Activated CD4-positive, CD25-positive, alpha-beta regulatory T cell treated with anti-CD3 and anti-CD28 coated beads, Interleukin-2, amount 50 U/mL, for 72 hours (primary cell): Measurements from ENCODE around the gene PPM1E.
"Not testable (repeated sequence)": the region's sequence is repeated elsewhere in the genome, so short reads cannot be mapped to it uniquely, and the experiment has no call there.

Experiments
- DNase-seq: peaks from one replicate; pipeline ENCODE4 v3.0.0; 2021

Gene PPM1E

GRCh38 chr17:58850106-58850505 lies 94.5 kb downstream of the PPM1E start:
- not testable (repeated sequence) for DNase-seq

GRCh38 chr17:58865301-58865700 lies 109.6 kb downstream of the PPM1E start:
- DNase-seq, result no peak

GRCh38 chr17:58870747-58871146 lies 115.1 kb downstream of the PPM1E start:
- DNase-seq, result no peak

GRCh38 chr17:58873926-58874325 lies 118.3 kb downstream of the PPM1E start:
- DNase-seq, result no peak

- DNase-seq, result no peak
Observed at GRCh38 chr17:58875261-58875660, 119.6 kb downstream of the PPM1E start.

- DNase-seq, result no peak
Observed at GRCh38 chr17:58884161-58884560, 128.5 kb downstream of the PPM1E start.

GRCh38 chr17:58886514-58886913 lies 130.9 kb downstream of the PPM1E start:
- DNase-seq, result no peak

- DNase-seq, result no peak
Observed at GRCh38 chr17:58889928-58890327, 134.3 kb downstream of the PPM1E start.

- DNase-seq, result no peak
Observed at GRCh38 chr17:58899191-58899590, 143.5 kb downstream of the PPM1E start.

GRCh38 chr17:58902322-58902721 lies 146.7 kb downstream of the PPM1E start:
- no peak for DNase-seq

- no peak for DNase-seq
Observed at GRCh38 chr17:58911741-58912343, 156.2 kb downstream of the PPM1E start.

- no peak for DNase-seq
Observed at GRCh38 chr17:58913552-58913951, 157.9 kb downstream of the PPM1E start.

- no peak for DNase-seq
Observed at GRCh38 chr17:58913971-58914769, 158.5 kb downstream of the PPM1E start.

GRCh38 chr17:58917228-58917627 lies 161.6 kb downstream of the PPM1E start:
- no peak for DNase-seq

- DNase-seq, result no peak
Observed at GRCh38 chr17:58918072-58918471, 162.4 kb downstream of the PPM1E start.

- no peak for DNase-seq
Observed at GRCh38 chr17:58918884-58919283, 163.2 kb downstream of the PPM1E start.

GRCh38 chr17:58920773-58921172 lies 165.1 kb downstream of the PPM1E start:
- no peak for DNase-seq

- DNase-seq, result no peak
Observed at GRCh38 chr17:58932956-58933355, 177.3 kb downstream of the PPM1E start.

- no peak for DNase-seq
Observed at GRCh38 chr17:58936295-58936694, 180.6 kb downstream of the PPM1E start.

- no peak for DNase-seq
Observed at GRCh38 chr17:58944166-58944565, 188.5 kb downstream of the PPM1E start.

- DNase-seq, result no peak
Observed at GRCh38 chr17:58947411-58947810, 191.8 kb downstream of the PPM1E start.

GRCh38 chr17:58947824-58948223 lies 192.2 kb downstream of the PPM1E start:
- DNase-seq, result no peak

- not testable (repeated sequence) for DNase-seq
Observed at GRCh38 chr17:58954358-58954757, 198.7 kb downstream of the PPM1E start.

- DNase-seq, result no peak
Observed at GRCh38 chr17:58956997-58957724, 201.5 kb downstream of the PPM1E start.
